SK-N-DZ (cell line): ENCODE data around the gene MMP2. TPM values are rescaled to one million over a fixed set of nuclear protein-coding genes. Genes with fewer than 3 reads are reported as not detected.

Experiments
- DNase-seq: peaks from one replicate; pipeline ENCODE4 v3.0.0-alpha.2; 2015; ENCODE audit warnings: low spot score
- polyA plus RNA-seq, 2 experiments: library from polyadenylated mRNA; depleted of rRNA; stranded (reverse); fragments of >200 nt; gene quantifications; 2 replicates each; pipeline ENCODE4 v1.2.3, GENCODE V29; 2014

The MMP2 gene
- 24.5 and 26.4 TPM in 2 replicates for polyA plus RNA-seq (2014; cell fraction: cytosol; rRNA removed)
- 13.4 and 22.8 TPM in 2 replicates for polyA plus RNA-seq (2014; cell fraction: nucleus; rRNA removed)

GRCh38 chr16:55478827-55479429, at the start of gene MMP2:
MMP2 (plus strand) TSS chr16:55479198; CDS start chr16:55479480, 282 bp downstream.
- DNase-seq, result peak; percentile 67

- DNase-seq, result no peak
Observed at GRCh38 chr16:55433030-55433429, 46.0 kb upstream of the MMP2 start.

- no peak for DNase-seq
Observed at GRCh38 chr16:55433535-55433934, 45.5 kb upstream of the MMP2 start.

GRCh38 chr16:55434000-55434399, 45.0 kb upstream of the MMP2 start:
- no peak for DNase-seq

GRCh38 chr16:55435387-55435786, 43.6 kb upstream of the MMP2 start:
- peak; percentile 37 for DNase-seq

- no peak for DNase-seq
Observed at GRCh38 chr16:55436587-55436986, 42.4 kb upstream of the MMP2 start.

GRCh38 chr16:55437625-55438024, 41.4 kb upstream of the MMP2 start:
- no peak for DNase-seq

- DNase-seq, result no peak
Observed at GRCh38 chr16:55438281-55438680, 40.7 kb upstream of the MMP2 start.

GRCh38 chr16:55439101-55439690, 39.8 kb upstream of the MMP2 start:
- DNase-seq, result no peak

GRCh38 chr16:55443434-55444346, 35.3 kb upstream of the MMP2 start:
- DNase-seq, result no peak

GRCh38 chr16:55444754-55445485, 34.1 kb upstream of the MMP2 start:
- no peak for DNase-seq

GRCh38 chr16:55447231-55447630, 31.8 kb upstream of the MMP2 start:
- no peak for DNase-seq

GRCh38 chr16:55452996-55453395, 26.0 kb upstream of the MMP2 start:
- no peak for DNase-seq

GRCh38 chr16:55453909-55454308, 25.1 kb upstream of the MMP2 start:
- no peak for DNase-seq

GRCh38 chr16:55454861-55455260, 24.1 kb upstream of the MMP2 start:
- DNase-seq, result no peak

GRCh38 chr16:55462241-55462640, 16.8 kb upstream of the MMP2 start:
- DNase-seq, result no peak

- no peak for DNase-seq
Observed at GRCh38 chr16:55464375-55464774, 14.6 kb upstream of the MMP2 start.

GRCh38 chr16:55465077-55465896, 13.7 kb upstream of the MMP2 start:
- DNase-seq, result peak; percentile 84

GRCh38 chr16:55466209-55466608, 12.8 kb upstream of the MMP2 start:
- no peak for DNase-seq

GRCh38 chr16:55467898-55468297, 11.1 kb upstream of the MMP2 start:
- DNase-seq, result no peak
